ENCODE data around the gene GLS.

GLS gene

GRCh38 chr2:190968522-190968921 is 87.9 kb downstream of the GLS start:
- Histone ChIP-seq H3F3A (ENCODE audit: low read depth) (no peaks in the 10 kb centered on the region), H2AFZ (ENCODE audit: low read length) (no peak overlapping the region), H3K9me3 (ENCODE audit: insufficient read depth, low read depth, low read length) (no peaks in the 10 kb centered on the region), H3K27me3 (ENCODE audit: insufficient read depth, low read length, poor library complexity, severe bottlenecking) (no peaks in the 10 kb centered on the region), H3K9ac (ENCODE audit: low read depth, low read length, poor library complexity, severe bottlenecking) (no peak overlapping the region), H3K4me1 (ENCODE audit: insufficient read depth, low read length, poor library complexity, severe bottlenecking) (peaks cover 10% of the 10 kb centered on the region), H3K4me3 (ENCODE audit: low read length, poor library complexity, severe bottlenecking) (no peak overlapping the region), H3K9me2 (replicated peaks; ENCODE audit: low read depth, low read length) (no peaks in the 10 kb centered on the region), H3K79me2 (ENCODE audit: insufficient read depth, low read length) (no peaks in the 10 kb centered on the region), H3K36me3 (ENCODE audit: insufficient read depth, low read length) (peaks cover 78% of the 10 kb centered on the region), H3K4me2 (ENCODE audit: low read depth, low read length, poor library complexity, severe bottlenecking) (no peak overlapping the region), H4K20me1 (ENCODE audit: insufficient read depth, low read length, poor library complexity, severe bottlenecking) (no peaks in the 10 kb centered on the region)
- TF ChIP-seq EZH2phosphoT487 (IDR thresholded peaks at IDR 0.05; ENCODE audit: borderline replicate concordance) (no peak), CTCF (conservative IDR thresholded peaks at IDR 0.05; ENCODE audit: low read length) (no peak)

- Histone ChIP-seq H3K79me2 (ENCODE audit: insufficient read depth, low read length) (no peaks in the 10 kb centered on the region), H4K20me1 (ENCODE audit: insufficient read depth, low read length, poor library complexity, severe bottlenecking) (no peaks in the 10 kb centered on the region), H3K9me2 (replicated peaks; ENCODE audit: low read depth, low read length) (no peaks in the 10 kb centered on the region), H3K9me3 (ENCODE audit: insufficient read depth, low read depth, low read length) (no peaks in the 10 kb centered on the region), H3K27me3 (ENCODE audit: insufficient read depth, low read length, poor library complexity, severe bottlenecking) (no peaks in the 10 kb centered on the region), H3K9ac (ENCODE audit: low read depth, low read length, poor library complexity, severe bottlenecking) (no peak overlapping the region), H3K4me2 (ENCODE audit: low read depth, low read length, poor library complexity, severe bottlenecking) (no peak overlapping the region), H3K36me3 (ENCODE audit: insufficient read depth, low read length) (peaks cover 84% of the 10 kb centered on the region), H3K4me3 (ENCODE audit: low read length, poor library complexity, severe bottlenecking) (no peak overlapping the region), H3F3A (ENCODE audit: low read depth) (no peaks in the 10 kb centered on the region), H2AFZ (ENCODE audit: low read length) (no peak overlapping the region), H3K4me1 (ENCODE audit: insufficient read depth, low read length, poor library complexity, severe bottlenecking) (peaks cover 10% of the 10 kb centered on the region)
- TF ChIP-seq EZH2phosphoT487 (IDR thresholded peaks at IDR 0.05; ENCODE audit: borderline replicate concordance) (no peak), CTCF (conservative IDR thresholded peaks at IDR 0.05; ENCODE audit: low read length) (no peak)
These were observed 89.5 kb downstream of the GLS start for GRCh38 chr2:190970160-190970559.

- H3K4me3 ChIP-seq (ENCODE audit: low read length, poor library complexity, severe bottlenecking), result no peak overlapping the region
- no peak overlapping the region for H2AFZ ChIP-seq (ENCODE audit: low read length)
These were observed 90.4 kb downstream of the GLS start for GRCh38 chr2:190970873-190971506.

More at GRCh38 chr2:190970873-190971506, 90.4 kb downstream of the GLS start:
- Histone ChIP-seq H3K36me3 (ENCODE audit: insufficient read depth, low read length) (peaks cover 85% of the 10 kb centered on the region), H3K9ac (ENCODE audit: low read depth, low read length, poor library complexity, severe bottlenecking) (no peak overlapping the region), H3K9me2 (replicated peaks; ENCODE audit: low read depth, low read length) (no peaks in the 10 kb centered on the region), H3K79me2 (ENCODE audit: insufficient read depth, low read length) (no peaks in the 10 kb centered on the region), H3F3A (ENCODE audit: low read depth) (no peaks in the 10 kb centered on the region), H3K4me2 (ENCODE audit: low read depth, low read length, poor library complexity, severe bottlenecking) (no peak overlapping the region), H3K9me3 (ENCODE audit: insufficient read depth, low read depth, low read length) (no peaks in the 10 kb centered on the region), H3K4me1 (ENCODE audit: insufficient read depth, low read length, poor library complexity, severe bottlenecking) (peaks cover 10% of the 10 kb centered on the region), H3K27me3 (ENCODE audit: insufficient read depth, low read length, poor library complexity, severe bottlenecking) (no peaks in the 10 kb centered on the region), H4K20me1 (ENCODE audit: insufficient read depth, low read length, poor library complexity, severe bottlenecking) (no peaks in the 10 kb centered on the region)
- no peak for TF ChIP-seq CTCF (conservative IDR thresholded peaks at IDR 0.05; ENCODE audit: low read length)
- no peak for TF ChIP-seq EZH2phosphoT487 (IDR thresholded peaks at IDR 0.05; ENCODE audit: borderline replicate concordance)

All from Loucy (cell line).